Activated T-helper 9 cell treated with anti-CD3 and anti-CD28 coated beads, Interleukin-2, amount 50 U/mL, for 16 hours (primary cell): Measurements from ENCODE around the gene OPRL1.

ENCODE experiments used
- DNase-seq: peaks from one replicate; pipeline ENCODE4 v3.0.0-alpha.2; 2020; ENCODE audit warnings: low read depth

Gene OPRL1

DNA sequence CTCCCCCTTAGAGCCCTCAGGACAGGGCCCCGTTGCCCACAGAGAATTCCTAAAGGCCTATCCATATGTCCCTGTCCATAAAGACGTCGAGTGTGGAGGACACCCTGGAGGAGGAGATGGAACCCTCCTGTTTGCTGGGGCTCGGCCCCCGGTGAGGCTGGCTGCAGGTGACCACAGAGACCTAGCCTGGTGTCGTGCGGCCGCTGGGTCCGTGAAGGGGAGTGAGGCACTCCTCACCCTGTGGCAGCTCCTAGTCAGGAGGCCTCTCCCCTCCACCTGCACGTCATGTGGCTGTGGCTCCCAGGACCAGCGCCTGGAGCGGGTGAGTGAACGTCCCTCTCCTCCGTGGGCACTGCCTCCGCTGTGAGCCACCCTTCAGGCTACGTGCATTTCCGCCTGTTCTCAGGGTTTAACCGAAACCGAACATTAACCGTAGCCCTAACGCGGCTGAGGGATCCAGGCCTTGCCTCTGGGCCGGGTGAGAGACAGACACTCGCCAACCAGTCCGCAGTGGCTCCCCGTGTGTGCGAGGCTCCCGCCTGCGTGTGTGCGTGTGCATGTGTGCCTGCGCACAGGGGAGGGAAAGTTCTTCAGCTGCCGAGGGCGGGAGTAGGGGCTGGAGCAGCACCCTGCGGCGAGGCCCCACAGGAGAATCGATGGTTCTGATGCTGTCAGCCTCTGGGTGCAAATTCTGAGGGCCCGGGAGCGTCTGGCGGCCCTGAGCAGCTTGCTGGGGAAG lies 22.8 kb upstream of the OPRL1 start:
- no peak for DNase-seq

DNA sequence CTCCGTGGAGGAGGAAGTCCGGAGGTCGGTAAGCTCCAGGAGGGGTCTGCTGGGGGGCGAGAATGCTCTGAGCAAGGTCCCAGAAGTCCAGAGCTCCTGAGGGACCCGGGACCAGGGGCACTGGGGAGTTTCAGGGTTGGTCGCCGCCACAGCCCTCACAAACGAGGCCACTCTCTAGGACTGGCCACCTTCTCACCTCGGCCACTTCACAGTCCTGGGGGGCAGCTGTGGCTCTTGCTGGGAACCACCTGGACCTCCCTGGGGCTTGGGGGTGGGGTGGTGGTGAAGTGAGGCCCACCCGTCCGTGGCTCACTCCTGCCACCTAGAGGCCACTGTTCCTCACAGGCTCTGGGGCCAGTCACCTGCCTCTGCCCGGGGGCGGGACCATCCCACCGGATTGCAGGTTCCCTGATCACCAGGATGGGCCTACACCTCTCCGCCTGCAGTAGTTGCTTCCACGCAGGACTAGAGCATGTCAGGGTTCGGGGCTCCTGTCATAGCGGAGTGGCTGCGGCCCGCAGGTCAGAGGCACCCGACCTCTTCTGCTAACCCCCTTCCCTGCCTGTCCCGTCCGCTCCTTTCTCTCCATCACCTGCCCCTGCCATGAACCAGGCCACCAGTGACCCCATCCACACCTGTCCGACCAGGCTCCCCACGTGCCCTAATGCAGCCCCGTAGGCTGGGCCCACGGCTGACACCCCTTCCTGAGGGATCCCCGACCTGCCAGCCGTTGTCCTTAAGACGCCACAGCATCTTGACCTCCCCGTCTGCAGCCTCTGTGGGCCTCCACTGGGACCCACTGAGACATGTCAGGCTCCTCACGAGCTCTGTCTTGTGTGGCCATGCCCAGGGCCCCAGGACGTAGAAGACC lies 22.0 kb upstream of the OPRL1 start:
- peak; percentile 69 for DNase-seq

DNA sequence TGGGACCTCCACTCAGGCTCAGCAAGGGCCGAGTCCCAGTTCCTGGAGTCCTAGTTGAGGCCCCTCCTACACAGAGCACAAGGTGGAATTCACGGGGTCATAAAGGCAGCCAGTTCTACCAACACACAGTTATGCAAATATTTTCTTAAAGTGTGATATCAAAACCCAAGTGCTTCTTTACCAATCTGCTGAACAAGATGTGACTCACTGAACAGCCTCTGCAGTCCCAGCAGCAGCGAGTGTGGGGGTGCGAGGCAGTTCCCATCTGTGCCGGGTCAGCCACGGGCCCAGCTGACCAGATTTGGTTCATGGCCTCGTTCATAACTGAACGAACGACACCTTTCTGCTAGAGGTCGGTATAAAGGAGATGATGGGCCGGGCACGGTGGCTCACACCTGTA lies 21.3 kb upstream of the OPRL1 start:
- no peak for DNase-seq

DNA sequence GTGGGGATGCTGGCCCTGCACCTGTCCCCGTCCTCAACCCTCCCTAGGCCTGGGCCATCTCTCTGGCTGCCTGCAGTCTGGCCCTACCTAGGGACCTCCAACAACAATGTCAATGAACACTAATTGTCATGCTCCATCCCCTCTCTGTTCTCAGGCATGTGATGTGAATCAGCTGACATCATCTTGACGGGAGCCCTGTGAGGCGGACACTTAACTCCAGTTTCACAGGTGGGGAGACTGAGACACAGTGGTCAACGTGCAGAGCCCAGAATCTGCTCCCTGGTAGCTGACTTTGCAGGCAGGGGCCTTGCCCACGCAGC lies 17.6 kb upstream of the OPRL1 start:
- no peak for DNase-seq

DNA sequence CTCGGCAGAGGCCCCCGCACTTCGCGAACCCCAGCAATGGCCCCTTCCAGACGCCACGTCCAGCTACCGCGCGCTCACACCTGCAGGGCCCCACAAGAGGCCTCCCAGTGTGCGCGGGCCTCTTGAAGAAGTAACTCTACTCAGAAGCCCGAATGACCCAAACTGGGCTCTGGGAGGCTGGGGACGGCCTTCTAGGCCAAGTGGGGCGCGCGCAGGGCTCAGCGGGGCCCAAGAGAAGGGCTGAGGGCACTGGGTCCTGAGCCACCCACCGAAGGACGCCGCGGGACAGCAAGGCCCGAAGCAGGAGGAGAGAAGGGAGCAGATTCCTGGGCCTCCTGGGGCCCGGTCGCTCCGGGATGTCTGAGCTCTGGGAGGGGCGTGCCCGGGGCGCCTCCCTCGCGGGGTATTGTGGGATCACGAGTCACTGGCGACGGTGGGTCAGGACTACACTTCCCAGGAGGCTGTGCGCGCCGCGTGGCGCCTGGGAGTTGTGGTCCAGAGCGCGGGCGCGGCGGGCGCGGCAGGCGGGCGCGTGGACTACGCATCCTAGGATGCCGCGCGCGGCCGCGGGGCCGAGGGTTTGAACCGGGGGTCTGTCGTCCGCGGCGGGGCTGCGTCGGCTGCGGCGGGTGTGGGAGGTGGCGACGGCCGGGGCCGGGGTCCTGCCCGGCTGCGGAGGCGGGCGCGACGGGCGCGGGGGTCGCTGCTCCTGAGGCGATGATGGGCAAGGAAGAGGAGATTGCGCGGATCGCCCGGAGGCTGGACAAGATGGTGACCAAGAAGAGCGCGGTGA lies 17.1 kb upstream of the OPRL1 start, which contains the start of gene TCEA2:
TSS of gene TCEA2 (plus strand) at position 603 of the 793 bp plus-strand sequence. CDS start at position 718, 115 bp downstream.
- peak; percentile 93 for DNase-seq

DNA sequence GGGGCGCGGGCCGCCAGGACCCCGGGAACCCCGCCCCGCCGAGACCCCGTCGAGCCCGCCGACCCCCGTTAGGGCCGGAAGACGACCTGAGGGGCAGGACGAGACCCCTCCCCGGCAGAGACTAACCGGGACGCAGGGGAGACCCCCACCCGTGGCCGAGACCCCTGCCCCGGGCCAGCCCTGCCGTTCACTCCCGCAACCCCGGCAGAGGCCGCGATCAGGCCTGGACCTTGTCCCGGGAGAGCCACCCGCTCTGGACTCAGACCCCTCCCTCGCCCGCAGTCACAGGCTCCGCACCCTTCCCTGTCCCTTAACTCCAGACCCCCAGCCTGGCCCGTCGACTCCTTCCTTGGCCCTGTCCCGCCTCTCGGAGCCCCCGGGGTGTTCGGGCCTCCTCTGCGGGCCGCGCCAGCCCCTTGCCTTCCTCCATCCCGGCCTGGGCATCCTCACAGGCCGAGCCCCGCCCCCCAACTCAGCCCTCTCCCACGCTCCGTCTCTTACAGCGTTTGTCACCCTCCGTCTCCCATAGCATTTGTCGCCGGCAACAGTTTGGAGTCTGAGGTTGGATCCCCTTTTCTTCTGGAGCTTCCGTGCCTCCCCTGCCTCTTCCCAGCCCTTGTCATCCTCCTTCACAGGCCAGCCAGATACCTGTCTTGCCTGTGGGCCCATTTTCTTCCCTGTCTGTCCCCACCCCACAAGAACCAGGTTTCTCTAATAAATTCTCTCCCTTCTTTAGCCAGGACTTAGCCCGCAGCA lies 16.3 kb upstream of the OPRL1 start:
- peak; percentile 31 for DNase-seq

DNA sequence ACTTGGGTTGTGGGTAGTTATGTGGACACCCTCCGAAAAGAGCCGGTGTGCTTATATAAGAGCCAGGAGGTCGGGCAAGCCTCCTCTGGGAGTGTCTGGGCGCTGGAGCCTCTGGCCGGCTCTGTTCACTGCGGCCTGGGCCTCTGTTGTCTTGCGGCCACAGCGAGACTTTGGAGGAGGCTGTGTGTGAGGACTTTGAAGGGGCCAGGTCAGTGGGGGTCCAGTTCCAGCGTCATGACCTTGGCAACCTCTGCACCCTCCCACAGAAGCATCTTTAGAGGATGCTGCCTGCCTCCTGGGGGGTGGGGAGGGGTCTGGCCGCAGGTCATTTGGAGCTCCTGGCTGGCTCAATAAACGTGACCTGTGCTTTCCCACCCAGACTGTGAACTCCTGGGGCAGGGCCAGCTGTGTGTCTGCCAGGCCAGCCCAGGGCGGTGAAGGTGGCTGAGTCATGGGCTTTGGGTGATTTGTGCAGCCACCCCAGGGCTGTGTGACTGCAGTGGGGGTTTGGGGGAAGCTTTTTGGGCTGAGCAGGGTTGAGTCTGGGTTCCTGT lies 15.7 kb upstream of the OPRL1 start:
- no peak for DNase-seq

DNA sequence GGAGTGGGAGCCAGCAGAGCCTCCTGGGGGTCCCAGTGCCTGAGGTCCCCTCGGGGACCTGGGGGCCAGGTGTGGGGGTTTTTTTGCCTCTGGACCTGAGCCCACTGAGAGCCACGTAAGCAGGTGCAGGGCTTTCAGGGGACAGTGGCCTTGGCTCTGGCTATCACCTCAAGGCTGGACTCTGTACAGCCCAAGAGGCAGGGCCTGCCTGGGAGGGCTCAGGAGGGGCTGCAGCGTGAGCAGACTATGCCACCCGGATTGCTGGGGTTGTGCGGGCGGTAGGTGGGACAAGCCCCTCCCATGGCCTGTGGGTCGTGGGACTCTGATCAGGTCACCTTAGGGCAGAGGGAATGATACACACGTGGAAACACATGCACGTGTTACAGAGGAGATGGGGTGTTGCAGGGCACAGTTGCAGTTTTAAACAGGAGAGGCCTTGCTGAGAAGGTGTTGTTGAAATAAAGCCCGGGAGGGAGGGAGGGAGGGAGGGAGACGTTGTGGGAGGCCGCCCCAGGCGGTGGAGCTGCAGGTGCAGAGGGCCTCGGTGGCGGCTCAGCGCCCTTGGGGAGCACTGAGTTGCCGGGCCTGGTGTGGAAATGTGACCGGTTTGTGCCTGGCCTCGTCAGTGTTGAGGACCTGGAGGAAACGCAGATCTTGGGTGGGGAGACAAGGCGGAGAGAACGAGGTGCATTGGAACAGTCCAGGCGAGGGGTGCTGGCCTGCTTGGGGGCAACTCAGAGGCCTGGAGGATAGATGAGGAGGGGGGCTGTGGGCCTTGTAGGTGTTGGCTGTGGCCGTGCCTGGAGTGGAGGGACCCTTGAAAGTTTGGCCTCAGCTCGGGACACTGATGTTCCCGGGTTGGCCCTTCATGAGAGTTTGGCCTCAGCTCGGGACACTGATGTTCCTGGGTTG lies 14.6 kb upstream of the OPRL1 start:
- no peak for DNase-seq

DNA sequence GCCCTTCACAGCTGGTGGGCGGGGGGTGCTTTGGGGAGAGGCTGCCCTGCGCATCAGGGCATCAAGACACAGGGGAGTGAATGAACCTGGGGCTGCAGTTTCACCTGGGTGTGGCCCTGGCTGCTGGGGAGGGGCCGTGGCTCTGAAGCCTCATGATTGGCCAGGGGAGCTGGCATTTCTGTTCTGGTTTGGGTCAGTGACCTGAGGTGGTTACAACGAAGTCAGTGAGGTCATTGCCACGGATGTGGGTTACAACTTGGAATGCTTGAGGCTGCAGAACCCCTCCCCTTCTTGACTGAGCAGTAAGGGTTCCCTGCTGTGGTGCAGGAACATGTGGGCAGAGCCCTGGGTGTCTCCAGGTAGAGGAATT lies 13.9 kb upstream of the OPRL1 start:
- no peak for DNase-seq

DNA sequence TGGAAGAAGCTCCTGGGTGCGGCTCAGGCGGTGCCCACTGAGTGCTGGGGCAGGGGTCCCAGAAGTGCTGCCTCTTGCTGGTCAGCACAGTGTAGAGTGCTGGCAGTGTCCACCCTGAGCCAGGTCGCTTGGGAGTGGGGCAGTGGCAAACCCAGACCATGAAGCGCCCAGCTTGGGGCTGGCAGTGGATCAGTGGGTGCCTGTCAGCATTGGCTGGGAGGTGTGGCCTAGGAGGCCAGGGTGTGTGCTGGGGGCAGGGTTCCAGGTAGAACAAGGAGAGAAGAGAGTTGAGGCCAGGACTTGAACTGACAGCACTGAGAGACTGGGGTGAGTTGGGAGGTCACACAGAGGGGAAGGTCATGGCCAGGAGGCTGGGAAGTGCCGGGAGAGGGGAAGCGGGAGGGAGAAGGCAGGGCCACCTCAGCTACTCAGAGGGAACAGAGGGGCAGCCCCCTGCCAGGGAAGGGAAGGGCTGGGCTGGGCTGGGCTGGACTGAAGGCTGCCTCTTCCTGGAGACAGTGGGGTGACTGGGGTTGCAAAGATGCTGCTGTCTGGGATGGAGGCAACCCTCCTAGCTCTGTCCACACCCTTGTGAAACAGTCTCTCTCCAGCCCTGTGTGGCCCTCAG lies 12.8 kb upstream of the OPRL1 start:
- DNase-seq: no peak

DNA sequence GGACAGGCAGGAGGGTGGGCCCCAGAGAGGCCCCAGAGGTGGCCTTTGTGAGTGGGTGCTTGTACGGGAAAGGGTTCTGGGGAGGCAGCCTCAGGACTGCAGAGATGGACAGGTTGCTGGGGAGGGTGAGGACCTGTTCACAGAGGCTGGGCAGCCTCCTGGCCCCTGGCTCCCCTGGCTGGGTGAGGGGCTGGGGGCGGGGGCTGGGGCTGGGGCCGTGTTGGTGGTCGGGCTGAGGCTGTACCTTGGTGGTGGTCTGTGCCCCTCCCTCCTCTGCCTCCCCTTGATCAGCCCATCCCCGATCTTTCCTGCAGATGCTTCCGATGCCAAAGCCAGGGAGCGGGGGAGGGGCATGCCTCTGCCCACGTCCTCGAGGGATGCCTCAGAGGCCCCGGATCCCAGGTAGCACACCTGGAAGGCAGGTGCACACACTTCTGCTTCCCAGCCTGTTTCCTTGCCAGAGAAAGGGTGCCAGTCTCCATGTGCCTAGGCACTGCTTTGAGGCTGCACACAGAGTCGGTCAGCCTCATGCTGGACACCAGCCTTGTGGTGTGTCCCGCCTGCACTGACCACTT lies 12.1 kb upstream of the OPRL1 start:
- DNase-seq: no peak

DNA sequence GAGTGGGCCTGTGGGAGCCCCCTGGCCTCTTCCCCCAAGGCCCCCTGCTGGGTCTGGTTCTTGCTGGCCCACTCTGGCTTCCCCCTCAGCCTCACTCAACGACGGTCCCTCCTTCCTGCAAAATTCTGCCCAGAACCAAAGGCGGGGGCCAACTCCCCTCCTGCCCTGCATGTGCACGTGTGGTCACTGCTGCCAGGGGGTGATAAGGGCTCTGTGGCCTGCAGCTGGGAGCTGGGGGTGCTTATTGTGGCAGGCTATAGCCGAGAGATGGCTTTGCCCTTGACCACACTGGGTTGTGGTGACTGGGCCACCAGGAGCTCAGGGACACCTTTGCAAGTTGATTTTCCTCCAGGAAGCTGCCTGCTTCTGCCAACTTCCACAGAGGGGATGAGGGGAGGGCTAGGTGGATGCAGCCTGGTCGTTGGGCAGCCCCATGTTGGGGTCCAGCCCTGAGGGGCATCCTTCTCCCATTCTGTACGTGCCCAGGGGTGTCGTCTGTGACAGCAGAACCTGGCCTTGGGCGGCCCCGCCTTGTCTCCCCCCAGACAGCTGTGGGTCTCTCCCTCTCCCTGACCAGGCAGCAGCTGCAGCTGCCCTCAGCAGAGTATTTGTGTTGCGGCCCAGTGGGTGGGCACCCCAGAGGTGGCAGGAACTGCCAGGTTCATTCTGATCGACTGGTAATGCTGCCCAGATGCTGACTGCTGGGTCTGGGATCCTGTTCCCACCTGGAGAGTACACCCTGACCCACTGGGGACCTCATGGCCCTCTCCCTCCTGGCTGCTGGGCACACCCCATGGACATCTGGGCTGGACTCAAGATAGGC lies 11.3 kb upstream of the OPRL1 start:
- no peak for DNase-seq

DNA sequence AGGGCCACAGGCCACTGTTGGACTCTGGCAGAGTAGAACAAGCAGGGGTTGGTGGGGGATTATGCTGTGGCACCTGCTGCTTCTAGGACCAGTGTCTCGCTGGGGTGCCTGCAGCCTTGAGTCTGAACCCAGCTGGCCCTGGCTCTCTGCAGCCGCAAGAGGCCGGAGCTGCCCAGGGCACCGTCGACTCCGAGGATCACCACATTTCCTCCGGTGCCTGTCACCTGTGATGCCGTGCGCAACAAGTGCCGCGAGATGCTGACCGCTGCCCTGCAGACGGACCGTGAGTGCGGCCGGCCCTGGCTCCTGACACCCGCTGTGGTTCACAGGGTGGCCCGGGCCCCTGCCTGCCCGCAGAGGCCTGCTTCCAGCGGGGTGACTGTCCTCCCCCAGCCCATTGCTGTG lies 10.7 kb upstream of the OPRL1 start:
- DNase-seq: no peak

DNA sequence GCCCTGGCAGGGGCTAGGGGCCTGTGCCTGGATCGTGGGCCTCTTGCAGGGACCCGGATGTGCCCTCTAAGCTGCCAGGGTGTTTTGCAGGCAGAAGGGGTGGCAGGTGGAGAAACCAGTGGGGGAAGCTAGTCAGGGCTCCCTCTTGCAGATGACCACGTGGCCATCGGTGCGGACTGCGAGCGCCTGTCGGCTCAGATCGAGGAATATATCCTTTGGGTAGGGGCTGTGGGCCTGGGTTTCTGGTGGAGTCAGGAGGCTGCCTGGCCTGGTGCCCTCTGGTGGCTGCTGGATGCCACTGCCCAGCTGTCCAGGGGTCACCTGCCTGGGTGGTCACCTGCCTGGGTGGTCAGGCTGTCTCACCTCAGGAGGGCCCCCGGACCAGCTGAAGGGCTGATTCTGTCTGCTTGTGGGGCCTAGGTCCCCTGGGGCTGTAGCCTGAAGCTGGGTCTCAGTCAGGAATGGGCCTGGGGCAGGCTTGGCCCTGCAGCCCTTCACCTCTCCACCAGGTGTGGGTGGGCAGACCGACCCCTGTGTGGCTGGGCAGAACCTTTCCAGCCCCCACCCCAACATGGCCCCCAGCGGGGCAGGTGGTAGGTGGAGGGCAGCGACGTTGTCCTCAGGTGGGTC lies 10.2 kb upstream of the OPRL1 start:
- DNase-seq: no peak

DNA sequence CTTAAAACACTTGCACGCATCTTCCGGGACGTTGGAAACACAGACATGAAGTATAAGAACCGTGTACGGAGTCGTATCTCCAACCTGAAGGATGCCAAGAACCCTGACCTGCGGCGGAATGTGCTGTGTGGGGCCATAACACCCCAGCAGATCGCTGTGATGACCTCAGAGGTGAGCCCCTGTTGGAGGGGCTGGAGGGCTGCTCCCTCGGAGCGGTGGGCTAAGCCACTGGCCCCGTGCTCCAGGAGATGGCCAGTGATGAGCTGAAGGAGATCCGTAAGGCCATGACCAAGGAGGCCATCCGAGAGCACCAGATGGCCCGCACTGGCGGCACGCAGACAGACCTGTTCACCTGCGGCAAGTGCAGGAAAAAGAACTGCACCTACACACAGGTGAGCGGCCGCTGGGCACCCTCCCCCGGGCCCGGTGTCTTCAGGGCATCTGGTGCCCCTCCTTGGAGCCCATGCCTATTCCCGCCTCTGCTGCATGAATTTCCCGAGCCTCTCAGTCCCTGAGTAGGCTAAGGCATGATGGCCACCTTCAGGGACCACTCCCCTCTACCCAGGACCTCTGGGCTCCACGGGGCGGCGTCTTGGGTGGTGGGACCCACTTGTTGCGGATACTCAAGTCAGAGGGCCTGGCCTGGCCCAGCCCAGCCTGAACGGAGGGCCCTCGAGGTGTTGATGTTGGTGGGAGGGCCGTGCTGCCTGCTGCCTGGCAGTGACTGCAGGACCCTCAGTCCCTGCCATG lies 9.5 kb upstream of the OPRL1 start:
- no peak for DNase-seq

DNA sequence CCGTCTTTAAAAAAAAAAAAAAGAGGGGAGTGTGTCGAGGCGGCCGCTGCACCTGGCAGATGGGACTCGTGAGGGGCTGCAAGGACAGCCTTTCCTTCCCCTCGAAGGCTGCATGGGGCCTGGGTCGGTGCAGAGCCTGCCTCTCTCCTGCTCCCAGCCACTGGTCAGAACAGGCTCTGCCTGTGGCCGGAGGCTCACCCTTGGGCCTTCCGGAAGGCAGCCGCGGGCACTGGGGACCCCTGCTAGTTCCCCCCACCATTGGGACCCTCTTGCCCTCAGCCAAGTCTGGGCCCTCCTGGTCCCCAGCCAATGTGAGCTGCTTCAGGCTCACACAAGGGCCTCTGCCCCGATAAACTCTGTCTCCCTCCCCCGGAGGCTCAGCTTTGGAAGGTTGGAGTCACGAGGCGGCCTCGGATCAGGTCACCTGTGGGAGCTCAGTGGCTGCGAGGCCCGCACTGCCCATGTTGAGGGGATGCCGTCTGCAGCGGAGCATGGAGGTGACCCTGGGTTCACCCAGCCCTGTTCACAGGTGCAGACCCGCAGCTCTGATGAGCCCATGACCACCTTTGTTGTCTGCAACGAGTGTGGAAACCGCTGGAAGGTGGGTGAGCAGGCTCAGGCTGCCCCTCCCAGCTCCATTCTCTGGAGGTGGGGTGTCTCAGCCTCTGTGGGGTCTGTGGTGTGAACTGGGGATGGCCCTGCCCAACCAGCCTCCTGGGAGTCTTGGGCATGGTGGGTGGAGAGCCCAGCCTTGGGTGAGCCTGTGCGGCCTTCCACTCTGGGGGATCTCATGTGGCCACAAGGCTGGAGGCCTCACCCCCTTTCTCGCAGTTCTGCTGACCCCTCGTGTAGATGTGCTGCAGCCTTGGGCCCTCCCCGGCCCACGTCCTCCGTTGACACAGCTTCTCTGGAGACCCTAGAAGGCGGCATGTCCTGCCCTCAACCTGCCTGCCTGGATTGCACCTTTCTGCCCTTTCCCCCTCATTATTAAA lies 8.2 kb upstream of the OPRL1 start:
- no peak for DNase-seq
